Measurements from ENCODE around the gene USP6NL.

GRCh38 chr10:11504566-11505285 lies 106.7 kb downstream of the USP6NL start:
- TF ChIP-seq RAD21 (IDR thresholded peaks at IDR 0.05; ENCODE audit: low read length) (no peak), JUND (IDR thresholded peaks at IDR 0.05) (no peak), CTCF (IDR thresholded peaks at IDR 0.05) (no peak), TAF1 (IDR thresholded peaks at IDR 0.05; ENCODE audit: borderline replicate concordance, low read depth, low read length) (no peak), POLR2AphosphoS5 (IDR thresholded peaks at IDR 0.05; ENCODE audit: low read depth, low read length) (no peak)
